ENCODE results near the gene BCL7A. TPM values are rescaled to one million over a fixed set of nuclear protein-coding genes. Genes with fewer than 3 reads are reported as not detected.
A peak's percentile ranks its signal among the peaks of the same experiment; 100 is the strongest.

BCL7A gene
- total RNA-seq, 4 donors from 2014 or later: 4.7 to 8.5 (median 5.6) TPM

- H3K36me3 ChIP-seq: no peaks in the 10 kb centered on the region
- peak overlapping the region; percentile 48 to 79 (median 72) for H3K27ac ChIP-seq
- no peaks in the 10 kb centered on the region for H3K27me3 ChIP-seq
- H3K9me3 ChIP-seq: no peaks in the 10 kb centered on the region
- peak; percentile 79 for ATAC-seq
- H3K4me1 ChIP-seq: peaks cover 10 to 100% (median 46%) of the 10 kb centered on the region in 3 donors
- no peak overlapping the region for H3K4me3 ChIP-seq
- TF ChIP-seq POLR2AphosphoS5 (IDR thresholded peaks at IDR 0.05) (peak; percentile 70), EP300 (IDR thresholded peaks at IDR 0.05) (no peak)
- WGBS, 2 donors (ENCODE audit: low coverage in 1 of 2): 11 to 36% methylated on average over 5 of the region's 10 CpGs
These were observed 76.5 kb downstream of the BCL7A start for GRCh38 chr12:122097927-122098756.

GRCh38 chr12:122099280-122099749 is 77.6 kb downstream of the BCL7A start:
- Histone ChIP-seq H3K9me3 (no peaks in the 10 kb centered on the region), H3K4me3 (no peak overlapping the region), H3K36me3 (no peaks in the 10 kb centered on the region), H3K27me3 (no peaks in the 10 kb centered on the region), H3K27ac (peak overlapping the region in 3 of 4 donors; percentile 71 to 79 (median 74)), H3K4me1 (peaks cover 10 to 96% (median 45%) of the 10 kb centered on the region in 3 donors)
- TF ChIP-seq CTCF (IDR thresholded peaks at IDR 0.05): no peak
- no peak for TF ChIP-seq POLR2A (IDR thresholded peaks at IDR 0.05)
- no peak for TF ChIP-seq POLR2AphosphoS5 (IDR thresholded peaks at IDR 0.05)
- TF ChIP-seq EP300 (IDR thresholded peaks at IDR 0.05): no peak
- no CpG with 5 or more reads among the region's 6 CpGs for WGBS, 2 donors (ENCODE audit: low coverage in 1 of 2)
- ATAC-seq: no peak

DNA sequence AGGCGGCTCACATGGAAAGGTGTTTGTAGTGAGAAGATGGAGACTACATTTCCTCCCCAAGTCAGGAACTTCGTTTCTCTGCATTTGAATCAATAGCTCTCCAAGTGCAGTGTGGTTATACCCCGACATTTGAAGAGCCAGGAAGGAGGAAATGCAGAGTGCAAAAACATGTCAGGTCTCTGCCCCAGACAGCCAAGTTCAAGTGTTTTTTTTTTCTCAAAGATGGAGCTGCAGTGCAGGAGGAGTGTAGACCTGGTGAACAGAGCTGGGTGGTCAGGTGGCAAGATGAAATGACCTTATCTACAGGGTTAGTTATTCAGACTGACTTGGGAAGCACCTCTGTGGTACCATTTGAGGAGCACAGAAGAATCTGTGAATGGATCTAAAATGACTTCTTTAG is 78.2 kb downstream of the BCL7A start:
- TF ChIP-seq POLR2A (IDR thresholded peaks at IDR 0.05) (no peak), POLR2AphosphoS5 (IDR thresholded peaks at IDR 0.05) (no peak), EP300 (IDR thresholded peaks at IDR 0.05) (no peak), CTCF (IDR thresholded peaks at IDR 0.05) (no peak)
- no peaks in the 10 kb centered on the region for H3K27me3 ChIP-seq
- no peaks in the 10 kb centered on the region for H3K9me3 ChIP-seq
- no peak for ATAC-seq
- peaks cover 10 to 96% (median 40%) of the 10 kb centered on the region in 3 donors for H3K4me1 ChIP-seq
- H3K27ac ChIP-seq: peak overlapping the region in 3 of 4 donors; percentile 71 to 79 (median 74)
- no peak overlapping the region for H3K4me3 ChIP-seq
- H3K36me3 ChIP-seq: no peaks in the 10 kb centered on the region
- 42 to 54% methylated on average over 3 of the region's 3 CpGs for WGBS, 2 donors (ENCODE audit: low coverage in 1 of 2)

DNA sequence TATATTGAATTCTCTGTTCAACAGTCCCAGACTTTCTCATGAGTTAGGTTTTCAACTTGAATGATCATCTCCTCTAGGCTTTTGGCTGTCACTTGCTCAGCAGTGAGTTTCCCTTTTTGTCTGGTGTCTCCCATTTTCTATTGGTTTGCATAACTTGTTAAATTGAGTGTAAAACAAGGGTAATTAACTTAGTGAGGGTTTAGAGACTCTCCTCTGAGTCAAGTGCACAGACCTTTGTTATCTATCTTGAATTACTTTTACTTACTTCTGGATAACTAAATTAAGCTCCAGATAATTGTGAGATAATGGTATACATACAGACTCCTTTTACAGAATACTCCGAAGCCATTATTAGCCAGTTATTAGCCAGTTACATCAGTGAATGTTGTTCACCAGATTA is 78.9 kb downstream of the BCL7A start:
- H3K4me1 ChIP-seq: peaks cover 10 to 96% (median 37%) of the 10 kb centered on the region in 3 donors
- WGBS, 2 donors (ENCODE audit: low coverage in 1 of 2): 71 to 100% methylated on average over 1 of the region's 1 CpG
- ATAC-seq: no peak

DNA sequence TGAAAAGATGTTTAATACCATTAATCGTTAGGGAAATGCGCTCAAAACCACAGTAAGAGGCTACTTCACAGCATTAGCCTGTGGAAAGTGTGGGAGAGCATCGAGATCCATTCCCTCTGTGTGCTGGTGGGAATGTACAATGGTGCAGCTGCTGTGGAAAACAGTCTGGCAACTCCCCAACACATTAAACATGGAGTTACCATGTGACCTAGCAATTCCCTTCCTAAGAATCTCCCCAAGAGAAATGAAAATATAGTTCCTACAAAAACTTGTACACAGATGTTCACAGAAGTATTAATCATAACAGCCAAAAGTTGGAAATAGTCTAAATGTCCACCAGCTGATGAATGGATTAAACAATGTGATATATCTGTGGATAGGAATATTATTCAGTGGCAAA is 80.6 kb downstream of the BCL7A start:
- Histone ChIP-seq H3K9me3 (no peaks in the 10 kb centered on the region), H3K36me3 (no peaks in the 10 kb centered on the region), H3K4me3 (no peak overlapping the region), H3K27me3 (no peaks in the 10 kb centered on the region), H3K27ac (no peak overlapping the region), H3K4me1 (peaks cover 15 to 96% (median 42%) of the 10 kb centered on the region in 3 donors)
- TF ChIP-seq EP300 (IDR thresholded peaks at IDR 0.05) (no peak), POLR2AphosphoS5 (IDR thresholded peaks at IDR 0.05) (no peak), CTCF (IDR thresholded peaks at IDR 0.05) (no peak), POLR2A (IDR thresholded peaks at IDR 0.05) (no peak)
- WGBS, 2 donors (ENCODE audit: low coverage in 1 of 2): 50 to 57% methylated on average over 3 of the region's 3 CpGs
- ATAC-seq: no peak

More for the DNA sequence above, 78.9 kb downstream of the BCL7A start:
- Histone ChIP-seq H3K36me3 (no peaks in the 10 kb centered on the region), H3K9me3 (no peaks in the 10 kb centered on the region), H3K4me3 (no peak overlapping the region), H3K27ac (no peak overlapping the region), H3K27me3 (no peaks in the 10 kb centered on the region)
- TF ChIP-seq POLR2A (IDR thresholded peaks at IDR 0.05) (no peak), POLR2AphosphoS5 (IDR thresholded peaks at IDR 0.05) (no peak), EP300 (IDR thresholded peaks at IDR 0.05) (no peak), CTCF (IDR thresholded peaks at IDR 0.05) (no peak)

Measured in gastroesophageal sphincter (tissue), 4 donors.